IMR-90 (cell line): ENCODE data around the gene FBXO44. TPM values are rescaled to one million over a fixed set of nuclear protein-coding genes. Genes with fewer than 3 reads are reported as not detected.
"Not testable (repeated sequence)": the region's sequence is repeated elsewhere in the genome, so short reads cannot be mapped to it uniquely, and the experiment has no call there.

Experiments
- ATAC-seq: fragments of 200-7000 bp; cut with Tn5 transposase; 2 replicates; pipeline ENCODE4 v1.9.1; 2020; ENCODE audit warnings: low read depth, mild to moderate bottlenecking, moderate library complexity
- BruUV-seq: library from RNA; stranded (reverse); fragments of 400-500 nt; replicated peaks from 2 replicates; lab custom pipeline; 2021; lab: Mats Ljungman, UMichigan
- CTCF ChIA-PET: fragments of 300-600 bp; formaldehyde crosslinking; extraction: SDS; loops from one replicate; lab custom pipeline; 2021; ENCODE audit warnings: antibody characterized with exemption; lab: Yijun Ruan, JAX
- POLR2A ChIA-PET: fragments of 300-600 bp; sonication (Branson Sonifier 250); formaldehyde crosslinking; loops from one replicate; lab custom pipeline; 2022; ENCODE audit warnings: antibody characterized with exemption; ENCODE audit not compliant: unreplicated experiment; lab: Charles Lee
- DNase-seq: peaks from one replicate; pipeline ENCODE4 v3.0.0; 2013
- H2AFZ ChIP-seq: replicated peaks from 2 replicates; pipeline ENCODE3; 2013; ENCODE audit warnings: low read length, mild to moderate bottlenecking; ENCODE audit not compliant: poor library complexity
- H2AK5ac ChIP-seq: 2 replicates; pipeline ENCODE4 v1.6.1; 2013; ENCODE audit warnings: low read depth, low read length, inconsistent platforms
- H2AK9ac ChIP-seq: replicated peaks from 2 replicates; pipeline ENCODE3; 2013; ENCODE audit warnings: mild to moderate bottlenecking, low read depth, low read length, moderate library complexity; ENCODE audit not compliant: poor library complexity
- H2BK120ac ChIP-seq: 2 replicates; pipeline ENCODE4 v1.6.1; 2013; ENCODE audit warnings: low read depth, low read length, inconsistent platforms
- H2BK15ac ChIP-seq: 3 replicates; pipeline ENCODE4 v1.6.1; 2013; ENCODE audit warnings: low read depth, low read length, inconsistent platforms
- H2BK20ac ChIP-seq: 2 replicates; pipeline ENCODE4 v1.6.1; 2013; ENCODE audit warnings: low read depth, mild to moderate bottlenecking, inconsistent platforms, low read length, moderate library complexity
- H2BK5ac ChIP-seq: 2 replicates; pipeline ENCODE4 v1.6.1; 2013; ENCODE audit warnings: mild to moderate bottlenecking, low read depth, low read length, inconsistent platforms; ENCODE audit not compliant: poor library complexity, severe bottlenecking
- H3K14ac ChIP-seq: replicated peaks from 2 replicates; pipeline ENCODE4 v1.6.1; 2013; ENCODE audit warnings: low read depth, low read length, inconsistent platforms
- H3K18ac ChIP-seq: 2 replicates; pipeline ENCODE4 v1.6.1; 2013; ENCODE audit warnings: low read depth, low read length, control low read depth
- H3K23ac ChIP-seq: 2 replicates; pipeline ENCODE4 v1.6.1; 2013; ENCODE audit warnings: low read depth, low read length, inconsistent platforms
- H3K27ac ChIP-seq: 2 replicates; pipeline ENCODE4 v1.5.1; 2013; ENCODE audit warnings: mild to moderate bottlenecking, control low read depth, low read length; ENCODE audit not compliant: insufficient read depth
- H3K27me3 ChIP-seq: 2 replicates; pipeline ENCODE4 v1.6.1; 2013; ENCODE audit warnings: low read length; ENCODE audit not compliant: control insufficient read depth, insufficient read depth
- H3K36me3 ChIP-seq: 2 replicates; pipeline ENCODE4 v1.6.1; 2013; ENCODE audit warnings: low read length, mixed read lengths; ENCODE audit not compliant: control insufficient read depth, insufficient read depth
- H3K4ac ChIP-seq: 2 replicates; pipeline ENCODE4 v1.6.1; 2013; ENCODE audit warnings: low read depth, low read length, inconsistent platforms
- H3K4me1 ChIP-seq: 2 replicates; pipeline ENCODE4 v1.6.1; 2013; ENCODE audit warnings: low read length, mixed read lengths; ENCODE audit not compliant: control insufficient read depth, insufficient read depth
- H3K4me2 ChIP-seq: 2 replicates; pipeline ENCODE4 v1.6.1; 2013; ENCODE audit warnings: low read depth, mild to moderate bottlenecking, control low read depth, low read length, moderate library complexity
- H3K4me3 ChIP-seq: 2 replicates; pipeline ENCODE4 v1.5.1; 2013; ENCODE audit warnings: low read depth, mild to moderate bottlenecking, control low read depth, low read length, moderate library complexity; ENCODE audit not compliant: insufficient read depth
- H3K56ac ChIP-seq: 2 replicates; pipeline ENCODE4 v1.6.1; 2013; ENCODE audit warnings: low read length, inconsistent platforms; ENCODE audit not compliant: insufficient read depth; ENCODE audit errors: extremely low read depth
- H3K79me1 ChIP-seq, 2 experiments: 2 replicates each; pipeline ENCODE4 v1.6.1; 2013; ENCODE audit warnings: low read length in 2 of 2, inconsistent platforms in 1 of 2, low read depth in 1 of 2
- H3K9ac ChIP-seq: 2 replicates; pipeline ENCODE4 v1.6.1; 2013; ENCODE audit warnings: low read depth, low read length, control low read depth
- H3K9me1 ChIP-seq: 2 replicates; pipeline ENCODE4 v1.6.1; 2013; ENCODE audit warnings: low read length, inconsistent platforms; ENCODE audit not compliant: insufficient read depth
- H3K9me3 ChIP-seq: 2 replicates; pipeline ENCODE4 v1.6.1; 2013; ENCODE audit warnings: low read length; ENCODE audit not compliant: control insufficient read depth, insufficient read depth
- H4K20me1 ChIP-seq: 2 replicates; pipeline ENCODE4 v1.6.1; 2013; ENCODE audit warnings: low read length, inconsistent platforms; ENCODE audit not compliant: insufficient read depth
- H4K5ac ChIP-seq: 2 replicates; pipeline ENCODE4 v1.6.1; 2013; ENCODE audit warnings: mild to moderate bottlenecking, low read depth, low read length, control low read depth
- H4K8ac ChIP-seq, 2 experiments: 2 replicates each; pipeline ENCODE4 v1.6.1; 2013; ENCODE audit warnings: low read depth in 2 of 2, low read length in 2 of 2, control low read depth in 1 of 2, inconsistent platforms in 1 of 2
- H4K91ac ChIP-seq: 2 replicates; pipeline ENCODE4 v1.6.1; 2013; ENCODE audit warnings: low read depth, low read length, inconsistent platforms; ENCODE audit not compliant: insufficient read depth
- WGBS, 2 experiments: methylation state at CpG; one replicate each; pipeline versions ENCODE4 v1.1.5 to v1.1.7; 2013; ENCODE audit warnings: missing lambda C conversion rate in 2 of 2; ENCODE audit not compliant: insufficient read length in 1 of 2; ENCODE audit errors: extremely low coverage in 2 of 2; 5-methylcytosine and 5-hydroxymethylcytosine counted together
- dilution Hi-C: fragments of 300-500 bp; cut with HindIII; formaldehyde crosslinking; loops from one replicate; pipeline ENCODE4 v1.14.3; 2018; ENCODE audit warnings: low sequenced_read_pairs; ENCODE audit not compliant: unreplicated experiment
- in situ Hi-C: fragments of 300-500 bp; cut with MboI; formaldehyde crosslinking; loops from 3 replicates; pipeline ENCODE4 v1.14.3; 2019; ENCODE audit warnings: low sequenced_read_pairs, inconsistent platforms, mixed read lengths
- intact Hi-C: fragments of 100-400 bp; cut with micrococcal nuclease; formaldehyde crosslinking; loops from 2 replicates; pipeline ENCODE4 v1.10.0; 2022
- polyA plus RNA-seq, 3 experiments: library from polyadenylated mRNA; depleted of rRNA; stranded (reverse); fragments of >200 nt; gene quantifications; 2 replicates each; pipeline ENCODE4 v1.2.3, GENCODE V29; 2012; ENCODE audit warnings: low replicate concordance in 1 of 3
- total RNA-seq: library from RNA; depleted of rRNA; stranded (reverse); fragments of >200 nt; gene quantifications from 2 replicates; pipeline ENCODE4 v1.2.3, GENCODE V29; 2012

FBXO44 gene
- total and polyA plus RNA-seq, 2 of the 4 experiments (the other 2 are of a cell fraction): 9.3 to 25.5 TPM

GRCh38 chr1:11608596-11609130, 46.0 kb upstream of the FBXO44 start:
- H3K4me3 ChIP-seq, H2BK5ac ChIP-seq, H3K4ac ChIP-seq, H3K14ac ChIP-seq, H3K27me3 ChIP-seq, H2AK5ac ChIP-seq, in situ Hi-C loops, H3K18ac ChIP-seq, intact Hi-C loops, ATAC-seq, H2BK15ac ChIP-seq, H2BK120ac ChIP-seq, H3K36me3 ChIP-seq, H3K9ac ChIP-seq, BruUV-seq, H2AFZ ChIP-seq, dilution Hi-C loops, H4K20me1 ChIP-seq, H3K9me1 ChIP-seq, H3K27ac ChIP-seq, H4K5ac ChIP-seq, H3K4me1 ChIP-seq, H4K8ac ChIP-seq, H4K91ac ChIP-seq, H3K56ac ChIP-seq, H3K23ac ChIP-seq, H3K9me3 ChIP-seq, CTCF ChIA-PET, POLR2A ChIA-PET, DNase-seq, H3K4me2 ChIP-seq, H2BK20ac ChIP-seq, H3K79me1 ChIP-seq, H2AK9ac ChIP-seq: not testable (repeated sequence)
- no CpG with 5 or more reads among the region's 37 CpGs for whole genome bisulfite sequencing, 2 experiments

GRCh38 chr1:11609378-11609777, 45.3 kb upstream of the FBXO44 start:
- intact Hi-C loops, H3K4me2 ChIP-seq, DNase-seq, H4K20me1 ChIP-seq, H3K9me1 ChIP-seq, in situ Hi-C loops, H3K23ac ChIP-seq, H3K4me1 ChIP-seq, dilution Hi-C loops, BruUV-seq, H3K4ac ChIP-seq, H4K5ac ChIP-seq, H3K4me3 ChIP-seq, H2AK5ac ChIP-seq, H3K79me1 ChIP-seq, H3K14ac ChIP-seq, H4K8ac ChIP-seq, H3K9me3 ChIP-seq, H2AK9ac ChIP-seq, H2AFZ ChIP-seq, H3K9ac ChIP-seq, H3K27ac ChIP-seq, H3K18ac ChIP-seq, H2BK20ac ChIP-seq, H3K27me3 ChIP-seq, H2BK120ac ChIP-seq, H3K36me3 ChIP-seq, POLR2A ChIA-PET, H4K91ac ChIP-seq, CTCF ChIA-PET, ATAC-seq, H3K56ac ChIP-seq, H2BK5ac ChIP-seq, H2BK15ac ChIP-seq: not testable (repeated sequence)
- WGBS, 2 experiments: 90% methylated on average over 2 of the region's 13 CpGs; no CpG with 5 or more reads in 1 of the 2 experiments
